Measurements from ENCODE around the gene KDELR1.

KDELR1 gene

DNA sequence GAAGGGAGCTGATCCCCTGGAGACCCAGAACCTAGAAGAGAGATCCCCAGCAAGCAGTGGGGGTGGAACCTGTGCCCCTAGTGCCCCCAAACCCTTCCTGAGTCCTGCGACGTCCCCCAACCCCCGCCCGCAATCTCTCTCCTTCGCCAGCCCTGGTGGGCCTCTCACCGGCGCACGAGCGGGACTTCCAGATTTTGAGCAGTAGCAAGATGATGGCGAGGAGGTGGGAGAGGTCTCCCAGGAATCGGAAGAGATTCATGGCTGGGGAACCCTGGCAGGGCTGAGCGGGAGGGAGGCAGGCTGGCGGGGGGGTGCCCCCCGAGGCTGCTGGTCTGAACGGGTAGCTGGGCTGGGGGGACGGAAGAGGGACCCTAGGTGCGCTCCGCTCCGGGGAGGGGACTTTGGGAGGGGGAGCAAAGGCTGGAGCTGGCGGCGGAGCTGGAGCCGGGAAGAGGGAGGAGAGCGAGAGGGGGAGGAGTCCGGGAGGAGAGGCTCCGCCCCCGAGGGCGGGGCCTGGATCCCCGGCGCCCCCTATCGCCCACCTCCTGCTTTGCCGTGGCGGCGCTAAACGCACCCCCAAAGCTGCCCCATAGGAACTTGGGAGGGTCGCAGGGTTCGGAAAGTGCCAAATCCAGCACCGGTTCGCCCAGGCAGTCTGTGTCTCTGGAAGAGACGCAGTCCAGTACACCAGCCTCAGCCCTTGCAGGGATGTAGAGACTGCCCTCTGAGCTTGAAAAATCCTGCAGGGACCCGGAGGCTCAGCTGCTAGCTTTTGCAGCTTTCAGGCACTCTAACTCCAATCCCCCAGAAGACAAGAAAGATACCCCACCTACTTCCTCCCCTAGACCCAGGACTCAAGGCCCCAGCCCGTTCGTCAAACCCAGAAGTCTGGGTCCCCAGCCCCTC lies at the start of gene KDELR1:
Gene KDELR1 (minus strand): TSS at position 452 of the 906 bp plus-strand sequence. CDS start 193 bp downstream, at position 259.
- intact Hi-C loops (cut with DNase I) = loop anchor here (10.0 kb wide), 1 partner anchor 53 kb away; the partner anchor contains the start of gene GRWD1
- peak; percentile 61 to 94 (median 88) for DNase-seq

DNA sequence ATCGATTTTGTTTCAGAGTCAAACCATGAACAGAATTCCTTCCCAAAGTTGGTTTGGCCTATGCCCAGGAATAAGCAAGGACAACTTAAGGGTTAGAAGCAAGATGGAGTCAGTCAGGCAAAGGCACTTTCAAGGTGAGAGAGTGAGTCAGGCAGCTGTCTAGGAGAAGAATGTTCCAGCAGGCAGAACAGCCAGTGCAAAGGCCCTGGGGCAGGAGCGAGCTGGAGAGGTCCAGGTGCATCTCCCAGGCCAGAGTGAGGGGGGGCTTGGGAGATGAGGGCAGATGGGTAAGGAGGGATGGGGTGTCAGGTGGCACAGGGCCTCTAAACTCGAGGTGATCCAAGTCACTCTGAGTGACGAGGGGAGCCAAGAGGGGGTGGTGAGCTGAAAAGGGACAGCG lies 45.2 kb upstream of the KDELR1 start:
- no peak for DNase-seq
- intact Hi-C loops (cut with DNase I) = no loop called here

DNA sequence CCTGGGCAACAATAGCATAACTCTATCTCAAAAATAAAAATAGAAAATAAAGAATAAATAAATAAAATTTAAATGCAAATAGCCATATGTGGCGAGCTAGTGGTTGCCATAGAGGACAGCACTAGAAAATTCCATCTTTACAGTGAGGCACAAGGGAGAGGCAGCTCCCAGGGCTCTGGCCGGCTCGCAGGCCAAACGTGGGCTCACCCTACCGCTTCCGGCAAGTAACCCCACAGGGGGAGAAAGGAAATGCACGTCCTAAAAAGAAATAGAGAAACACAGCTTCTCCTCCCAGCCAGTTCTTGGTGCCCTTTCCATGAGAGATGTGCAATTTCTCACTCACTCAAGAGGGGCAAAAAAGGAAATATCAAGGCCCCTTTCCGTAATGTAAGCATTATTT lies 42.0 kb upstream of the KDELR1 start:
- no peak for DNase-seq
- intact Hi-C loops (cut with DNase I) = no loop called here

DNA sequence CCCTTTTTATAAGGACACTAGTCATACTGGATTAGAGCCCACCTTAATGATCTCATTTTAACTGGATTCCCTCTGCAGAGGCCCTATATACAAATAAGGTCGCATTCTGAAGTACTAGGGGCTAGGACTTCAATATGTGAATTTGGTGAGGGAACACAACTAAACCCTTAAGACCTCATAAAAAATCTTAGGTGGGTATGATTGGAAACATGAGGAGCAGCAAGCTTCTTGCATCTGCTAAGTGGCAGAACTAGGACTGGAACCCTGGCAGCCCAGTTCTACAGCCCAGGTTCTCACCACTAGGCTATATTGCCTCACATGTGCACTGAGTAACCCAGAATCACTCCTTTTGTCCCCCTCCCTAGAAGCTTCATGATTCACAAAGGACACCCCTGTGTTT lies 37.3 kb upstream of the KDELR1 start:
- DNase-seq = no peak
- intact Hi-C loops (cut with DNase I) = no loop called here

DNA sequence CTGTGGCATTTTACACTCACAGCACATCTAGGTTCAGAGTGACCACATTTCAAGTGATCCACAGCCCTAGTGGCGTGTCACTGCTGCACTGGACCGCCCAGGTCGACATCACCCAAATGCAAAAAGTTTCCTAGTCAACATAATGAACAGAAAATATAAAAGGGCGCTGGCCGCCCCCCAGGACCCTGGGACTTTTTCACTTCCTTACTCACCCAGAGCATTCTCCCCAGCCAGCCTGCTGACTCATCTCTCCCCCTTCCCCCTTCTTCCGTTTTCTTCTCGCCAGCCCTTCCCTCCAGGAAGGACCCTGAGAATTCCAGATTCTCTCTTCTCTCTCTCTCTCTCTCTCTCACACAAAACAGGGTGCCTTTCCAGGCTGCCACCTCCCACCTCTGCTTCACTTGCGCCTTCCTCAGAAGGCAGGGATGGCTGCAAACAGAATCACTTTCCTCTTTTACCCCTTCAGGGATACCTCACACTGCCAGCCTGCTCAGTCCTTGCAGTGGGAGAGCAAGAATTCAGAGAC lies 33.4 kb upstream of the KDELR1 start:
- DNase-seq = peak in 14 of 42 donors; percentile 24 to 67 (median 32)

DNA sequence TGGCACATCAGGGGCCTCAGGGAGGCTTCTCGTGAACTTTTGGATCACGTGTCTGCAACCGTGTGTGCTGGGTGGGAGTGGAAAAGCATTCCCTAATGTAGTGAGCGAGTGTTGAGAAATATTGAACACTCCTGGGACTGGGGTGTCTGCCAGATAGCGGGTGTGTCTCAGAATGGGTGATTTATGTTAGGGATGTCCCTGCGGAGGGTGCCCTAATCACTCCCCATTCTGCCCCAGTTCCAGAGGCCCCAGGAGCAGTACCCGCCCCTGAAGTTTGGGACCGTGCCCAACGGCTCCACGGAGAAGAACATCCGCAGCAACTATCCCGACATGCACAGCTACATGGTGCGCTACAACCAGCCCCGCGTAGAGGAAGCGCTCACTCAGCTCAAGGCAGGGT lies 30.2 kb upstream of the KDELR1 start:
- intact Hi-C loops (cut with DNase I) = no loop called here
- no peak for DNase-seq

More for the DNA sequence above, 33.4 kb upstream of the KDELR1 start:
- intact Hi-C loops (cut with DNase I) = no loop called here

DNA sequence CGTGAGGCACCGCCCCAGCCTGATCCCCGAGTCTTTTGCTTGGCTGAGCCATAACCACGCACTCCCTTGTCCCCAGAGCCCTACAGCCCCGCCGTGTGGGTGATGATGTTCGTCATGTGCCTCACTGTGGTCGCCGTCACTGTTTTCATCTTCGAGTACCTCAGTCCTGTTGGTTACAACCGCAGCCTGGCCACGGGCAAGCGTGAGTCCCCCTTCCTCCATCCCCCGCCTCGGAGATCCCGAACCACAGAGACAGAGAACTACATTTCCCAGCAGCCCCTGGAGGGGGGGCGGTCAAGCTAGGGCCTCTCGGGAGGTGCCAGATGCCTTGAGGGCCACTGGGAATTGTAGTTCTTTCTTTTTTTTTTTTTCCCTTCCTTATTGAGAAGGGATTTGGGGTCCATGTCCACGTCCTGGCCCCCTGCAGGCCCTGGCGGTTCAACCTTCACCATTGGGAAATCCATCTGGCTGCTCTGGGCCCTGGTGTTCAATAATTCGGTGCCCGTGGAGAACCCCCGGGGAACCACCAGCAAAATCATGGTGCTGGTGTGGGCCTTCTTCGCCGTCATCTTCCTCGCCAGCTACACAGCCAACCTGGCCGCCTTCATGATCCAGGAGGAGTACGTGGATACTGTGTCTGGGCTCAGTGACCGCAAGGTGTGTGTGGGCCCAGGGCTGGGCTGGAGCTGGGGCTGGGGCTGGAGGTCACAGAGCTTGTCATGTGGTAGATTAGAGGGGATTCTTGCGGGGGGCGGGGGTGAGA lies 28.0 kb upstream of the KDELR1 start:
- intact Hi-C loops (cut with DNase I) = no loop called here
- DNase-seq = peak; percentile 27 to 82 (median 62)

DNA sequence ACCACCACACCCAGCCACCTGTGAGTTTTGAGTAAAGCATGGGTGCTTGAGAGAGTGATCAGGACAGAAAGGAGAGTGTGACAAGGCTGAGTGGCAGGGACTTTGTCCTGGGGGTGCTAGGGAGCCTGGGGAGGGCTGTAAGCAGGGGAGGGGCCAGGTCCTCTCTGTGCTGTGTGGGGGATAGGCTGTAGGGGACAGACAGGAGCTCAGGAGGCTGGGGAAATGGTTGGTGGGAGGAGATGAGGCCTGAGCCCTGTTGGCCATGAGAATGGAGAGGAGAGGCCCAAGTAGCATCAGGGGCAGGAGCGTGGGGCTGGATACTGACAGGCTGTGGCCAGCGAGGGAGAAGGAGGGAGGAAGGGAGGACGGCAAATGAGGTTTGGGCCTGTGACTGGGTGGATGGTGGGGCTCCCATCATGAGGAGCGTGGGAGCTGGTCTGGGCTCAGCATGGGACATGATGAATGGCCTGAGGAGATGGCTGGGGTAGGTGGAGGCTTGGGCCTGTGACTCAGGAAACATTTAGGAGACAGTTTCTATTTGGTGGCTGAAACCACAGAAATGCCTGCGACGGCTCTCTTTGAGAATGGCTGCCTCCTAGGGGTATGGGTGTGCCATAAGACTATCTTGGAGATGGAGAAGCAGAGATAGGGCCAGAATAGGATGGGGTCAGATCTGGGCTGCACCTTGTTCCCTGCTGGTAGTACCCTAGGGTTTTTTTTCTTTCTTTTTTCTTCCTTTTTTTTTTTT lies 27.1 kb upstream of the KDELR1 start:
- no peak for DNase-seq
- intact Hi-C loops (cut with DNase I) = no loop called here

DNA sequence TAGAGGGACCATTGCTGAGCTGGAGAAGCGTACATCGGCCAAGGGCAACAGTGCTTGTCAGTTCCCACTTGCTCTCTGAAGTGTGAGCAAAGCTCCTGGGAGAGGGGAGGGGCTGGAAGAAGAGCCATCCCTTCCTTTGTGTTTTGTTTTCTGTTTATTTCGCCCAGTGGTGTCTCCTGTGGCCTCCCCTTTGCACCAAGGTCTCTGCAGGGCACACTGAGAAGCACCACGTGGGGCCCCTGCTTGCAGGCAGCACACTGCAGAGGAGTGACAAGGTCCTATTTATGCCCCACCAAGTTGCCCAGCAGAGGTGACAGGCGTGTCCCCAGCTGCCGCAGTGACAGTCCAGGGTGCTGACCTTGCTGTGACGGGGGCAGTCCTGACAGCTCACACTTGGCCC lies 26.1 kb upstream of the KDELR1 start:
- DNase-seq = no peak
- intact Hi-C loops (cut with DNase I) = no loop called here

DNA sequence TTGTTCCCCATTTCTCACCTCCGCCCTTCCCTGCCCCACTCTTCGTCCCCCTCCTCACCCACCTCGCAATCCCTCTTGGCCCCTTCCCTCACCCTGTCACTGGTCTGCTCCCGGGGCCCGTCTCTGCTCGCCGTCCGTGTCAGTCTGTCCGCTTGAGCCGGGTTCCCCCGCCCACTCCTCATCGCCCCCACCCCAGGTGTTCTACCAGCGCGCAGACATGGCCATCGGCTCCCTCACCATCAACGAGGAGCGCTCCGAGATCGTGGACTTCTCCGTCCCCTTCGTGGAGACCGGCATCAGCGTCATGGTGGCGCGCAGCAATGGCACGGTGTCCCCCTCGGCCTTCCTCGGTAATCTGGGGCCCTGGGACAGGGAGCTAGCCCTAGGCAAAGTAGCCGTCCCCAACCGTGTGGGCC lies 24.5 kb upstream of the KDELR1 start:
- no peak for DNase-seq
- intact Hi-C loops (cut with DNase I) = no loop called here

DNA sequence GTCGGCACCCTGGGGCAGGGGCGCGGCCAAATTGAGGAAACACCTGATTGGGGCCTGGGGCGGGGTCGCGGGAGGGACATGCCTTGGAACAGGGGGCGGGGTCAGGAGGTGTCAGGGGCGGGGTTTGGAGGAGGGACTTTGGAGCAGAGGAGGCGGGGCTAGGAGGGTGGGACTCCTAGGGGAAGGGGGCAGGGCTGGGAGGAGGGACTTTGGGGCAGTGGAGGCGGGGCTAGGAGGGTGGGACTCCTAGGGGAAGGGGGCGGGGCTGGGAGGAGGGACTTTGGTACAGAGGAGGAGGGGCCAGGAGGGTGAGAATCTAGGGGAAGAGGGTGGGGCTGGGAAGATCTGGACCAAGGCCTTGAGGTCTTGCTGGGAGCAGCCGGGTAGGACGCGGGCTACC lies 24.0 kb upstream of the KDELR1 start:
- peak in 37 of 42 donors; percentile 13 to 74 (median 50) for DNase-seq
- intact Hi-C loops (cut with DNase I) = no loop called here

DNA sequence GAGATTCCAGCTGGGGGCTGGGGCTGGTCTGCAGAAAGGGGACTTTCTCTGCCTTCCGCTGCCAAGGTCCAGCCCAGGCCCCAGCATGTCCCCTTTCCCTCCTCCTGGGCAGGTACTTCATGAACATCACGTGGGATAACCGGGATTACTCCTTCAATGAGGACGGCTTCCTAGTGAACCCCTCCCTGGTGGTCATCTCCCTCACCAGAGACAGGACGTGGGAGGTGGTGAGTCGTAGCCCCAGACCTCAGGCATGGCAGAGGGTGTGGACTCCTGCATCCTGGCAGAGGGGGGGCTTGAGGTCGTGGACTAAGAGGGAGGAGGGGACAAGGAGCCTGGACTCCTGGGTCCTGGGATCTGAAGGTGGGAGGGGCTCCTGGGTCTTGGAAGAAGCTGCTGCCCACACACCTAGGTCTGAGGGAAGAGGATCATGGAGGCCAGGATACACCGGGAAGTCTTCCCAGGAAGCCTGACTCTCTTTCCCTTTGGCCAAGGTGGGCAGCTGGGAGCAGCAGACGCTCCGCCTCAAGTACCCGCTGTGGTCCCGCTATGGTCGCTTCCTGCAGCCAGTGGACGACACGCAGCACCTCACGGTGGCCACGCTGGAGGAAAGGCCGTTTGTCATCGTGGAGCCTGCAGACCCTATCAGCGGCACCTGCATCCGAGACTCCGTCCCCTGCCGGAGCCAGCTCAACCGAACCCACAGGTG lies 22.7 kb upstream of the KDELR1 start:
- peak in 1 of 42 donors; percentile 16 for DNase-seq
- intact Hi-C loops (cut with DNase I) = no loop called here

DNA sequence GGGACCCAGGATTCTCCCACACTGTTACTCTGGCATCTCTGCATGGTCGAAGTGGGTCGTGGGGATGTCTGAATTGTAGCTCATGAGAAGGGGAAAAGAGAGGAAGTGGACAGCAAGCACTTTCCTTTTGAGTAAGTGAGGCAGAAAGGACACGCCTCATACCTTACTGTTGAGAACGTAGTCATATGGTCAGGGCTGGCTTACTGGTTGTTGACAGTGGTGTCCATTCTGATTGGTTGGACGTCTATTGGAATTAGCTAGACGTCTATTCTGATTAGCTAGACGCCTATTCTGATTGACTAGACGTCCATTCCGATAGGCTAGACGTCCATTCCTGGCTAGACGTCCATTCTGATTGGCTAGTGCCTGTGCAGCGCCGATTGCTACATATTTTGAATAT lies 14.5 kb upstream of the KDELR1 start:
- intact Hi-C loops (cut with DNase I) = no loop called here
- no peak for DNase-seq

DNA sequence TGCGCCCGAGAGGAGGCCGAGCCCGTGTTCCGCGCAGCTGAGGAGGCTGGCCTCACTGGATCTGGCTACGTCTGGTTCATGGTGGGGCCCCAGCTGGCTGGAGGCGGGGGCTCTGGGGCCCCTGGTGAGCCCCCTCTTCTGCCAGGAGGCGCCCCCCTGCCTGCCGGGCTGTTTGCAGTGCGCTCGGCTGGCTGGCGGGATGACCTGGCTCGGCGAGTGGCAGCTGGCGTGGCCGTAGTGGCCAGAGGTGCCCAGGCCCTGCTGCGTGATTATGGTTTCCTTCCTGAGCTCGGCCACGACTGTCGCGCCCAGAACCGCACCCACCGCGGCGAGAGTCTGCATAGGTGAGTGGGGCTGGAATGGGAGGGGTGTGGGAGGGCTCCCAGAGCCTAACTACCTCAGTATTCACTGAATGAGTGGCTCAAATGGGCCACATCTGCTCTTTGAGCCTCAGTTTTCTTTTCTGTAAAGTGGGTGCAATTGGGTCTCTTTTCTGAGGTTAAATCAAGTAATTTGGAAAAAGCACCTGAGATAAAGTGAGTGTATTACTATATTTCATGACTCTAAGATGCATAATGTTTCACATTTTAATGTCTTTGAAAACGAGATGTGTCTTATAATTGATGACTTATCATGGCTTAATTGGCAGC lies 13.8 kb upstream of the KDELR1 start:
- DNase-seq = no peak
- intact Hi-C loops (cut with DNase I) = no loop called here

DNA sequence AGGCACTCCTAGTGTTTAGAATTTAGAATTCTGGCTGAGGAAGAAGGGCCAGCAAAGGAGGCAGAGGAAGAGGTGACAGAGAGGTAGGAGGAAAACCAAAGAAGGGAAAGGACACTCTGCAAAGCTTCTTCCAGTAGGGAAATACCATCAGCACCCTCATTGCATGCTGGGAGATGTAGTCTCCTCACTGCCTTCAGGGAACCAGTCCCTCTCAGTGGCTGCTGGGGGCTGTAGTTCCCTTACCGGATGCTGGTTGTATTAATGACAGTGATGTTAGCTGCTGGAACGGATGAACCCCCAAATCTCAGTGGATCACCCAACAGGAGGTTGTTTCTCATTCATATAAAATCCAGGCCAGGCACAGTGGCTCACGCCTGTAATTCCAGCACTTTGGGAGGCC lies 12.3 kb upstream of the KDELR1 start:
- DNase-seq = peak in 38 of 42 donors; percentile 23 to 83 (median 59)
- intact Hi-C loops (cut with DNase I) = no loop called here

DNA sequence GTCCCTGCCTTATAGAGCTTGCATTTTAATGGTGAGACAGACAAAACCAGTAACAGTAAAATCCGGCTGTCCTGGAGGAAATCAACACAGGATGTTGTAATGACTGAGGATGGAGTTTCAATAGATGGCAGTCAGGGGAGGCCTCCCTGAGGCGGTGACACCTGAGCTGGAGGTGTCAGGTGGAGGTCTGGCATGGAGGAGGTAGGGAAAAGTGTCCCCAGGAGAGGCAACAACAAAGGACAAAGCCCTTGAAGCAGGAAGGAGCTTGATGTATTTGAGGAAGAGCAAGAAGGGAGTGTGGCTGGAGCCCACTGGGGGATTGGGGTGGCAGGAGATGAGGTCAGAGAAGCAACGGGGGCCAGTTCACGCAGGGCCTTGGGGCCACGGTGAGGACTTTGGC lies 9.9 kb upstream of the KDELR1 start:
- DNase-seq = no peak
- intact Hi-C loops (cut with DNase I) = no loop called here

DNA sequence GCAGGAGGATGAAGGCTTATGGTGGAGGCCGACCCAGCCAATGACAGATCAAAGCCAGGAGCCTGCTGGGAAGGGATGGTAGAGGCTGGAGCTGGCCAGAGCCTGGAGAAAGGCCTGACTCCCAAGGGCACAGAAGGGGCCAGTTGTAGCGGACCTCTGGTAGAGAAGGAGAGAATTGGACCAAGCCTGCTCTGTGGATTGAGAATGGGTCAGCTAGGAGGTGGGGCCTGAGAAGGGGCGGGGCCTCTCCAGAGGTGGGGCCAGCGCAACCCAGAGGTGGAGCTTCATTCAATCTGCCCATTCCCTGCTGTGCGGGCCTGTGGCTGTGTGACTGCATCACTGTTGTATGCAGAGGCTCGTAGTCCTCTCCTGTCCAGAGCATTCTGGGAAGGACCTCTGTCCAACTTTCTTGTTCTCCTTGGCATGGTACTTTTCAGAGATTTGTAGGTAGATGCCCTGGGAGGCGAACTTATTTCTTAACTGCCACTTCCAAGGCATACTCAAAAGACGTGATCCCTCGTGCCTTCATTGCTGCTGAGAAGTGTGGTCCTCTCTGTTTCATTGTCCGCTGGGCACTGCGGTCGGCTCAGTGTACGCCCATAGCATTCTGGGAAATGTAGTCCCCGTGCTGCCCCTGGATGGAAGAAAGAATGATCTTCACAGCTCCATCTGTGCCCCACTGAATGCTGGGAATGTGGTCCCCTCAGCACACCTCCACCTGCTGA lies 8.8 kb upstream of the KDELR1 start:
- intact Hi-C loops (cut with DNase I) = no loop called here
- peak in 2 of 42 donors; percentile 13 to 22 for DNase-seq

Measured in head of caudate nucleus (tissue), 42 donors.